A673 (cell line): ENCODE results near the gene ACOT12.

Experiments
- CTCF ChIP-seq: fragments of 300-800, 200-600 bp; sonication (generic); conservative IDR thresholded peaks from 2 replicates; pipeline ENCODE4 v1.5.1; 2017; ENCODE audit warnings: low read depth, mild to moderate bottlenecking, antibody characterized with exemption, low read length, moderate library complexity, mixed read lengths
- EZH2 ChIP-seq: fragments of 200-600 bp; sonication (generic); IDR thresholded peaks from 2 replicates; pipeline ENCODE4 v1.6.1; 2017; ENCODE audit warnings: borderline replicate concordance, low read depth, mild to moderate bottlenecking, mixed read lengths, antibody characterized with exemption, low read length; ENCODE audit not compliant: poor library complexity, severe bottlenecking

DNA sequence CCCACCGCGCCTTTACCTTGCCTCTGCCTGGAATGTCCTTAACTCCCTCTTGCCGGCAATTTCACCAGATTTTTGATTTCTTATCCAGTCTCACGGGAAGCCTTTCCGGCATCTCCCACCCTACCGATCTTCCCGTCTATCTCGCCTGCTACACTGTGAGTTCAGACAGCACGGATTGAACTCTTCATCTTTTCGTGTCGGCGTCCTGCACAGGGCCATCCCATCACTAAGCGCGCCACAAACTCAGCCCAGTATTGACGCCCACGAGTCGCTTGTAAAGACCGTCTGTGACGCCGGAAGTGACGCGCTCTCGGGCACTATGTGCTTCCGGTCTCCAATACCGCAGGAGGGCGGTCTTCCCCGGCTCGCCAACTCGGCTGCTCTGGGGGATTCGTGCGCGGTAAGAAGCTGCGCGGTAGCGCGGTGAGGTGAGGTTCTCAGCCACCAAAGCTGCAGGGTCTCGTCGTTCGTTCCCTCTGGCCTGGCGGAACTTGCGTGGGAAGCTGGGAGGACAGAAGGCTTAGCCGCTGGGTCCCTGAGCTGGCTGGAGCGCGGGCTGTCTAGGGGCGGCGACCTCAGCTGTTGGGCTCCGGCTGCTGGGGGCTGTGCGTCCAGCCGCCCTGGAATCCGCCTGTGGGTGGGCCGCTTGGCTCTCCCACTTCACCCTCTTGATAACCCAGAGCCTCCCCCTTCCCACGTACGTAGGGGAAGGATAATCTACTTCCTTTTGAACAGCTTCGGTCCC lies 92.5 kb downstream of the ACOT12 start, which contains the start of gene ZCCHC9:
- TF ChIP-seq CTCF = no peak; the same call in 1 of the 2 replicates
- no peak for TF ChIP-seq EZH2
